Hypothalamus (tissue), 51 donors: Measurements from ENCODE around the gene GABRB2.
"Not testable (repeated sequence)": the region's sequence is repeated elsewhere in the genome, so short reads cannot be mapped to it uniquely, and the experiment has no call there.

ENCODE experiments used
- DNase-seq, 51 donors: peaks; one replicate each; lab custom pipeline; 2025; lab: John Stamatoyannopoulos, UW

Gene GABRB2

DNA sequence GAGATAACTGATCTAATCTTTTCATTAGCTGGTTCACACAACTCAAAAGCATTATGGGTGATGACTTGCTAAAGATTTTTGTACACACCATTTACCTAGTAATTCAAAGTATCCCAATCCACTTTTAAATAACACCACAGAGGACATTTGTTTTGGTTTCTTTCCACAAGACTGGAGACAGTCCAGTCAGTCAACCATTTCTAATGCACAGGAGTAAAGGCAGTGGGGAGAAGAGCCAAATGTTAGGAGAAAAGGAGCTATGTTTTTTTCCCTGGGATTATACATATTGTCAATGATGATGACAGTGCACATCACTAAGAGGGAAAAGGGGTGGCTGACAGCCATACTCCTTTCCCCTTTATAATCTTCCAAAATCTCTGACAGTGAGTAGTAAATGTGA, 240.9 kb downstream of the GABRB2 start:
- DNase-seq: no peak

DNA sequence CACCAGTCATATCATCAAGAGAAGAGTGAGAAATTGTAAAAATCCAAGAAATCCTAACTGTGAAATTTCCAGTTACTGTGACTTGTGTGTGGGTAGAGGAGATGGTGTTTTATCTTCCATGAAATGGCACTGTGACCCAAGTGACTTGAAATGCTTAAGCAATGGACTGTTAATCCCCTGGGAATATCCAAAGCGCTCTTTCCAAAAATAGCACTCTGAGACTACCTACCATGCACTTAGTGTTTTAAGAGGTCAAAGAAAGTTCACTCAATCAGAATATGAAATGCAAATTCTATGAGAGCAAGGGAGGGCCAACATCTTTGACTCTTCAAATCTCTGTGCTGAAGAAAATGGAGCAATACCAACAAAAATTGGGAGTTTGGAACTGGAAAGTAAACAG, 244.0 kb downstream of the GABRB2 start:
- no peak for DNase-seq

DNA sequence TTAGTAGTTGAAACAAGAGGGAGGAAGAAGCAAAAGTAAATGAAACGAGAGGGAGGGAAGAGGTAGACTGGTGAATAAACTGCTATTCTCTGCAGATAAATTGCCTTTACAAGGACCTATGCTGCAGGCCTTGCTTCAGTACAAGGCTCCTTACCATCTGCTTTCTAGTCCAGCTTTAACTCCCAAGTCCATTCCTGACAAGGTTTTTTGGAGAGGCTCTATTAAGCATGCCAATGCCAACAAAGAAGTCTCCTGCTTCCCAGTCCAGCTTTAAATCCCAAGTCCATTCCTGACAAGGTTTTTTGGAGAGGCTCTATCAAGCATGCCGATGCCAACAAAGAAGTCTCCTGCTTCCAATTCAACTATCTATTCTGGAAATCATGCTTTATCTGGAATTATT, 244.9 kb downstream of the GABRB2 start:
- no peak for DNase-seq

DNA sequence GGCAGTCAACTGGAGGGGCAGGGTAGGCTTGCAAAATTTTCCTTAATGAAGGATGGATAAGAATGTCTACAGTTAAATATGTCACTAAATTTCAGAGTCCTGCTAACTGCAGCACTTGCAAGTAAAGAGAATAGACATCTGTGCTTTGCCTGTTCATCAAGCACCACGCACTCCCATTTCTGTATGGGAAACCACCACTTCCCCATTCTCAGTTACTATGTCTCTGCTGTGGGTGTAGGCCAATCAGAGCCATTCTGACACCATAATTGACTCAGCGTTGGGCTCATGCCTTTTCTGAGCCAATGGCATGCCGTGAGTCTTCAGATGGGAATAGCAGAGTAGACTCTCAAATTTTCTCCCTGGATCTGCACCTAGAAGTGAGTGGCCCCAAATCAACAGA, 247.5 kb downstream of the GABRB2 start:
- DNase-seq: no peak

DNA sequence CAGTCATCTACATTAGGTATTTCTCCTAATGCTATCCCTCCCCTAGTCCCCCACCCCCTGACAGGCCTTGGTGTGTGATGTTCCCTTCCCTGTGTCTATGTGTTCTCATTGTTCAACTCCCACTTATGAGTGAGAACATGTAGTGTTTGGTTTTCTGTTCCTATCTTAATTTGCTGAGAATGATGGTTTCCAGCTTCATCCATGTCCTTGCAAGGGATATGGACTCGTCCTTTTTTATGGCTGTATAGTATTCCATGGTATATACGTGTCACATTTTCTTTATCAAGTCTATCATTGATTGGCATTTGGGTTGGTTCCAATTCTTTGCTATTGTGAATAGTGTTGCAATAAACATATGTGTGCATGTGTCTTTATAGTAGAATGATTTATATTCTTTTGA, 249.1 kb downstream of the GABRB2 start:
- DNase-seq: not testable (repeated sequence)

DNA sequence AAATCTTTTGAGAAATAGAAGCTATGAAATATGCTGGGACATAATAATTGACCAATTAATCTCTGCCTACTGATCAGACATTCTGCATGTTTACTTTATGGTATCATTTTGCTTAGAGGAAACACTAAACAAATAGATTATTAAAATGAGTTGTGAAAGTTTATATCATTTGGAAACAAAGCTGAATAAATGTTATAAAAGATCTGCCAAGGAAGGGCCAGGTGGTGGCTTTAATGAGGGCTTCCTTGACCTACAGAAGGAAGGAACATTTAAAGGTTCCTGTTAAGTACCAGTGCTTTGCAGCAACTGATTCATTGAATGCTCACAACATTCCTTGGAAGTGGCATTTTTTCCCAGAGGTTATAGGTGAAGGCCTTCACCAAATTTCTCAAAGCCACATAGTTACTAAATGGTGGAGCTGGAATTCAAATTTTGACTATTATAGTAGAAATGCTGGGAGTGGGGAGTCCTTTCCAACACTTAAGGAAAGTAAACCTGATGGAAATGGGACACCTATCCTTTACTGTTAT, 250.7 kb downstream of the GABRB2 start:
- DNase-seq: no peak

DNA sequence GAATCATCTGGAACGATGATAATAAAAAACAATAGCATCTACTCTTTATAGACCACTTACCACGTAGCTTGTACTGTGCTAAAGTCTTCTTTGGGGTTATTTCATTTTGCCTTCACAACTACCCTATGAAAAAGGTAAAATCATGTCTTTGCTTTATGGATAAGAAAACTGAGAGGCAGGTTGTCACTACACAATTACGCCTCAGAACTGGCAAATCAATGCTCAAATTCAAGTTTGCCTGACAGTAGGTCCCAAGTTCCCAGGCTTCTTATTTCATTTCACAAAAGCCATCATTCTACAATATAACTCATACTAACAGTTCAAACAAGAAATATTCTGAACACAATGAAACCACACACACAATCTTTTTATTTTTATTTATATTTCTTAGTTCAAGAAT, 258.5 kb downstream of the GABRB2 start:
- DNase-seq: no peak

DNA sequence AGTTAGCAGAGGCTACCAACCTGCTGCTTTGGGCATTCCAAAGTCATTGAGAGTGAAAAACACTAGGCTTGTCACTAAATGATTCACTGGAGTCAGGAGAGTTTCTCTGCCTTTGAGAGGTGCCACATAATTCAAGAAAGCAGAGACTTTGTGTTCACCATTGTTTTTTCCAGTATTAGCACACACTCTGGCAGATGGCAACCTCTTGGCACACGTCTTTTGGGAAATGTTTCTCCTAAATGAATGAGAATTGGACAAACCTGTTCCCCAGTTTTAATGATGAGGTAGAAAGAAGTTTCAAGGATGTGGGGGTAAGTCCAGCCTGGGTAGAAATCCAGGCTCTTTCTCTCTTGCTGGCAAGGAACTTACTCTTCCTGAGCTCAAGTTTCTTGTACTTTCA, 259.1 kb downstream of the GABRB2 start:
- DNase-seq: no peak

DNA sequence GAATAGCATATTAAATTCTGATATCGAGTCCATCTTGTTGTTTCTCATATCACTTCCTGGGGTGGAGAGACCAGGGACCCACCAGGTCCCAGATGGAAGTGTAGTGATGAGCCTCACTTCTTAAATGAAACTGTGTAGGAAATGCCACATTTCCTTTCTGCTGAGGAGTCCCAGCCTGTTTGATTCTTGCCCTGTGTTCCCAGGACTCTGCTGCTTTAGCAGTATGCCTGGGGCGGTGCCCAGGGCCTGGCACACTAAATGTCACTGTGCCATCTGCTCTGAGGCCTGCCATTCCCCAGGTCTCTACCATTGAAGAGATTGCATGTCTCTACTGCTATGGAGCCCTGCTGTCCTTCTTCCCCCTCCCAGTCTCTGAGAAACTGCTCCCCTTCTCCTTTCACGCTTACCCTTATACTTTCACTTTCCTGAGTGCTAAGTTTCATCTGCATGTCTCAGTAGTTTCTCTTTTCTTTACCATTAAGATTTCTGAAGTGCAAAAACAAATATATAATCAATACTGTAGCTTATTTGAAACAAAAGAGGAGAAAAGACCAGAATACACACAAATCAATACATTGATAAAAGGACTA, 260.4 kb downstream of the GABRB2 start:
- no peak for DNase-seq

DNA sequence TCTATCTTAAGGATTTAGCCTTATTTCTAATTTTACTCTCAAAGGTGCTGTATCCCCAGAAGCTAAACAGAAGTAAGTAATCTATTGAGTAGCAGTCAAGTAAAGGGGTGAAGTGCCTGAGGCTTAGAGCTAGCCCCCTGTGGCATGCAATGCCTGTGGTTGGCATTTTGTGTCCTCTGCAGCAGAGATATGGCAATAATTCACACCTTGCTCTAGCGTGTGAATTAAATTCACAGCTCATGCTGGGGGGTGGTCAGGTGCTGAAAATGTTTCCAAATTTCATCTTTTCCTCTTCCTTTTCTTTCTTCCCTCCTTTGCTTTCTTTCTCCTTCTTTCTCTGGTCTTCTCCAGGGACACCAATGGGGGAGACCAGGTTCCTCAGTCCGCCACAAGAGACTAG, 262.1 kb downstream of the GABRB2 start:
- no peak for DNase-seq

DNA sequence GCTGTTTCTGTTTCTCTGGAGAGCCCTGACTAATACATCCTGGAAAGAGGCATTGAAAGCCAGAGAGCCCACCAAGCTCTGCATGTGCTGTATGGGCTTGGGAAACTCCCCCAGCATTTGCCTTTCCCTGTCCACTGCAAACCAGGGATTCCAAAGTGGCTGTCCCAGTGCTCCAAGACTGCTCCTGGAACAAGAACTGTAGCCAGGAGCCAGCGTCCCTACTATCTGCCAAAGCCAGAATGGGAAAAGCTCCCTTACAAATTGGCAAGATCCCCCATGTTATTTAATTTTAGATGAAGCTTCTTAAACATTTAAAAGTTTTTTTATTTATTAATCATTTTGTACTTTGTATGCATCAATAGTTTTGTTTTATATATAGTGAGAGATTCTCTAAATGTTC, 263.2 kb downstream of the GABRB2 start:
- DNase-seq: peak in 1 of 51 donors; percentile 4

DNA sequence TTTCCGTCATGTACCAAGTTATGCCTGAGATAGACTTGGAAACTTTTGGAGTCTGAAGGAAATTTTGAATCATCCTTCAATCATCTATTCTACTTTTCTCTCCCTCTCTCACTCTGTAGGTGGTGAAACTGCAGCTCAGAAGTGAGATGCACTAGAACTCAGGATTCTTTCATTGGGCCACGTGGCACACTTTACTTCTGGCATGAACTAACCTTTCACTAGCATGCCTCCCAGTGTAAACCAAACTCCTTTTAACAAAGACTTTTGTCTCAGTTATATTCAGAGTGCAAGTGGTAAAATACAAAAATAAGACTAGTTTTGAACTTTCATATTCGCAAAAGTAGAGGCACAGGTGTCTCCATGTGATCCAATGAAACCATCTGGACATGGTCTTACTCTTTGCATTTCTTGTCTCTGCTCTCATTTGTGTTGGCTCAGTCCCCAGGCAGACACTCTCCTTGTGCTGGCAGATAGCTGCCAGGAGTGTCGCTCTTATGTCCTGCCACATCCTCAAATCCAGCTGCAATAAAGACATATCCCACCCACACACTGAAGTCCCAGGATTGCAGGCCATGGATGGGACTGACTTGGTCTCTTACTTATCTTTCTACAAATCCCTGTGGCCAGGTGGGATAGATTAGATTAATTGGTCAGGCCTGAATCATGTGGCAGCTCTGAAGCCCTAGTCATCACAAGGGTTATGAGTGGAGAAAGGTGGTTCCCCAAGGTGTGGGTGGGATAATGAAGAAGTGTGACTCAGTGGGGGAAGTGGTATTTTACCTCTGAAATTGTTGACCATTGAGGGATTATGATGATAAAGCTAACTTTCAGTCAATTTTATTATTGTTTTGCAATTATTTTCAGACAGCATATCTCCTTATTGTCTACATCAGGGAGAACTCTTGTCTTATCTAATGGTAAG, 267.5 kb downstream of the GABRB2 start:
- no peak for DNase-seq

DNA sequence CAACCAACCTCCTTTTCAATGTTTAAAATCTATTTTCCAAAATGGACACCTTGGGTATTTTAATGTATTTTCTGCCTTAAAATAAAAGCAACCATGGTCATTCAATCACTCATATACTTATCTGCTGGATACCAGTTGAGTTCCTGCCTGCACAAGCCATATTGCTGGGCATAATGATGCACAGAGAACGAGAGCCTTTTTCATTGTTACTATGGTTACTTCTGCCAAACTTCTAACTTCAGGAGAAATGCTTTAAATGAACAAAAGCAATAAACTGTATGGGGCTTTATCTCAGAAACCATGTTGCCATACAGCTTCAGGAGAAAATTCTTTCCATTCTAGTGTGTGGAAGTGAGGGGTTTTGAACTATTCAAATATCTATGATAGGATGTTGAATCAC, 269.5 kb downstream of the GABRB2 start:
- no peak for DNase-seq

DNA sequence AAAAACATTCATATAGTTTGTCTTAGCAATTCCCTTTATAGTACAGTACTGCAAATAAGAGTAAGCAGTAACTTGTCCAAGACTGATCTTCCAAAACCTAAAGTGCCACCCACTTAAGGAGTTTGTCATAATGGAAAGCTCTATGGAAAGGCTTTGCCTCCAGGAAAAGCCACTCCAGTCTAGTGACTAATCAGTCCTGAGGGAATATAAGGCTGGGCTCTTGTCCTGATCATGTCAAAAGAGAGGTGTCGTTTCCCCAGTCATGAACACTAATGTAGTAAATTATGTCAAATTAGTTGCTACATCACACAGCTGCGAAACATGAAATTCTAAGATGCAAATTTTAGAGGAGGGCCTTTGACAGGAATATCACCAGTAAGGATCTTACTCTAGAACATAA, 271.6 kb downstream of the GABRB2 start:
- DNase-seq: no peak

DNA sequence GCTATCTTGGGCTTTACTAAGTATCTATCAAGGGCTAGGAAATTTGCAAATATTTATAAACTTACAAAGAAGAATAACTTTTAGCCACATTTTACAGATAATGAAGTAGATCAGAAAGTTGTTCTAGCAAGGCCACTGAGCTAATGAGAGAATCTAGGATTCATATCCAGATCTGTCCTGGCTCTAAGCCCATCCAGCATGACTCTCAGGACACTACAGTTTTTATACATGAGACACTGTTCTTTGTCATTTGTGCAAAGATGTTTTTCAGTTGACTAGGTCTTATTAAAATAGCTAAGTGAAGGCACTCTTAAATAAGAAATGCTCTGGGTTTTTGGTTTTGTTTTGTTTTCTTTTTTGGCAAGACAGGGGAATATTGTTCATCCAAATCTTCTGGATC, 273.1 kb downstream of the GABRB2 start:
- DNase-seq: no peak

DNA sequence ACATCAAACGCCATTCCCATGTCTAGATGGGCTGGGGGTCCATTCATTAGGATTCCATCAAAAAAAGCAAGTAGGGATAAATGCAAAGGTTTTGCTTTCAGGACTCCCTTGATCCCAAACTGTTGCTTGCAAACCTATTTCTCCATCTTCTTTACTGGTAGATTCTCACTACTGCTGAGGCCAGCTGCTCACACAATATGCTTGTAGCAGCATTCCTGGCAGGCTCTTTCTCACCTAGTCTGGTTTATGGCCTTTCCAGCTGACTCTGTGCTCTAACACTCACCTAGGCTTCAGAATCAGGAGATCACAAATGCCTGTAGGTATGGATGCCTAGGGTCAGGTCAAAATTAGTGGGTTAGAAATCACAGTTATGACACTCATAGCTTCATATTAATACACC, 274.7 kb downstream of the GABRB2 start:
- no peak for DNase-seq

DNA sequence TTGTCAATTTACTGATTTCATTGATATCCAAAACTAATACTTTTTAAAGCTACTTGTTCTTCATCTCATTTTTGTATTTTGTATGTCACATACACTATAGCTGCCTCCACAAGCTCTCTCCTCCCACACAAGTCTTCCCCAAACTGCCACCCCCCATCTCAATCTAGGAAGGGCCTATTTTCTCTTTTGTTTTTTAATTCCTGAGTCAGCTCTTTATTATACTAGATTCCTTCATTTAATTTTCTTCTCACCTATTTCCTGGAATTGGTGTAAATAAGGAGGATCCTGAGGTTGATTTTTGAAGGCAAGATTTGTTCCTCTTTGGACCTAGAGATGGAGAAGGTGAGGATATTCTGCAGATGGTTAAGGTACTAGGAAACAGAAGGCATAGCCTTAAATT, 277.4 kb downstream of the GABRB2 start:
- DNase-seq: no peak

DNA sequence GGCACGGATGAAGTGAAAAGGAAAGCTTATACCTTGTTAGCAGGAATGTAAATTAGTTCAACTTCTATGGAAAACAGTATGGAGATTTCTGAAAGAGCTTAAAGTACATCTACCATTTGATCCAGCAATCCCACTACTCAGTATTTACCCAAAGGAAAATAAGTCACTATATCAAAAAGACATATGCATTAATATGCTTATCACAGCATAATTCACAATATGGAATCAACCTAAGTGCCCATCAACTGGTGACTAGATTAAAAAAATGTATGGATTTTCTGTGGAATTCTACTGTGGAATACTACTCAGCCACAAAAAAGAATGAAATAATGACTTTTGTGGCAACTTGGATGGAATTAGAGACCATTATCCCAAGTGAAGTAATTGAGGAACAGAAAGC, 279.6 kb downstream of the GABRB2 start:
- DNase-seq: no peak

DNA sequence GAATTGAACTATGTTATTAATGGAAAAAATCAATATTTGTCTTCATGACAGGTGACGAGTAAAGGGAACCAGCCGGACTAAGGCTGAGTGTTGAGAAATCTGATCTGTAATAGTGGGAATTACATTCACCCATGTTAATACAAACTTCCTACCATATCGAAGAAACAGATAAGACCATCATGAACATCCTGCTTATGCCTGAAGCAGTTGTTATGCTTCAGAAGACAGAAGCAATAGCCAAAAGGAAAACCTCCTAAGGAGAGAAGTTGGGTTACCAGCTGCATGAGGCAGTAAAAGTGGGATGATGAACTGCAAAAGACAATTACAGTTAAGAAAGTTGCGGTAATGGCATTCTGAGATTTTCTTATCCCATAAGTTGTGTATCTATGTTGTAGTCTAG, 281.5 kb downstream of the GABRB2 start:
- no peak for DNase-seq

DNA sequence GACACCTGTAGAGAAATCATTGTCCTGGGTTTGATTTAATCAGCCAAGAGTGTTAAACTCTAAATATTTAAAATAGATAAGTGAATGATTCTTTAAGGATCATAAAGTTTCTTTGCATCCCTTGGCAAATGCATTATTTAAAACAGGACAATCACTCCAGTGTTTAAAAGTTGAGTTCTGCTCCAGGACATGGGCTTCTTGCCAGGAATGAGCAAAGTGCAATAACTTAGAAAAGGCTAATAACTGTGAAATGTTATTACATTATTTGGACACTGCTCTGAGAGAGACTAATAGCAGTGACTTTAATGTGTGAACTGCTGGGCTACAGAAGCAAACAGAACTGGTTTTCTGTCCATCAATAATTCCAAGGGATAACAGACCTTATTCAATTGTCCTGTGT, 283.3 kb downstream of the GABRB2 start:
- no peak for DNase-seq

DNA sequence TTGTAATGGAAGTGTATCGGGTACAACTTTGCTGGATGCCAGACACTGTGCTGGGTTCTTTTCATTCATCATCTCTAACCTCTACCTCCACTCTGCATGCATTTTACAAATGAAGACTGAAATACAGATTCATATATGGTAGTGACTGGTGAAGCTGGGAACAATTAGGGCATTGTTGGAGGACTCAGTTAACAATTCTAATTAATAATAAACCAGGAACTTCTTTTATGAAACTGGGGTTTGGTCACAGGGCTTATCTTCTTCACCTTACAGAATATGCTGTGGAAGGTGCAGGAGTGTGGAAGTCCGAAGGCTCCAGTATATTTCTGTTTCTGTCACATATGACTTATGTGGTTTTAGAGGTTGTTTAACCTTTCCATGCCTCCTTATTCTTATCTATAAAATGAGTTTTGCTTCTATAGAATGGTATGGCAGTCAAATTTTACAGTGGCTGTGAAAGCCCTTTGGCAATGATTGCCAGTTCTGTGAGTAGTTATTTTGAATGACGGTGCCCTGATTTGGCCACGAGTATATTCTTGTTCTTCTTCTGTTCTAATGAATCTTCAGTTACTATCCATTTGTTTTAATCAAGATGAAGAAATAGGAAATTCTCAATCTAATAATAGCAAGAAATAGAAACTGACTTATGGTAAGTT, 284.7 kb downstream of the GABRB2 start:
- DNase-seq: no peak

DNA sequence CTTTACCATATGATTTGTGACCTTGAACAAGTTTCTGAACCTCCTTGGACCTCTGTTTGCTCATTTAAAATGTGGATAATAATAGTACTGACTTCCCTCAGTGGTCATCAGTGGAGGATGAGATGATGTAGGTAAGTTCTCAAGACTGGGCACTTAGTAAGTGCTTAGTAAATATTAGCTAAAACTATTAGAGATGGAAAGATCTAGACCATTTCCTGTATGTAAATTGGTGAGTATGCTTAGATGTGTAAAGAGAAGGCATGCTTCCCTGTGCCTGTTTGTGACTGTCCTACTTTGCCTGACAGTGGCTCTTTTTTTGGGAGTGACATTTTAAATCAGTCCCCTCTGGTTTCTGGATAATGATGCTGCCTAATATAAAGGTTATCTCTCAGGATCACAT, 288.1 kb downstream of the GABRB2 start:
- DNase-seq: no peak
